ENCODE data around the gene HEXD.

DNA sequence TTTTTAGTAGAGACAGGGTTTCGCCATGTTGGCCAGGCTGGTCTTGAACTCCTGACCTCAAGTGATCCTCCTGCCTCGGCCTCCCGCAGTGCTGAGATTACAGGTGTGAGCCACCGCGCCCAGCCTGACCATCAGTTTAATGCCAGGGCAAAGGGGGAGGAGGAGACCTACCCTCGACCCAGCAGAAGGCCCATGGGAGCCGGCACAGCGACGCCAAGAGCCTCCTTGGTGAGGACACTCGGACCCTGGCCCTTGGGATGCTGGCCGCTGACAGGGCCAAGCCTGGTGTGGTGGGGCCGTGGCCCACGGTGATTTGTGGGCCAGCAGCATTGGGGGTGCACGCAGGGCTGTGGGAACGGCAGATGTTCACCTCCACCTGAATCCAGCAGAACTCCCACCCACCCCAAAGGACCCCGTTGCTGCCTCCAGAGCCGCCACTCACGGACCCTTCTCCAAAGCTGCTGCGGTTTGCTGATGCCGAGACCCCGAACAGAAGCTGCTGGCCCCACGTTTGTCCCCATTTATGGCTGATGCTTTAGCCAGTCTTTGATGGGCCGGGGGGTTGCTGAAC lies 26.6 kb upstream of the HEXD start:
- TF ChIP-seq POLR2A (IDR thresholded peaks at IDR 0.05) = no peak
- TF ChIP-seq, protein P1, sequence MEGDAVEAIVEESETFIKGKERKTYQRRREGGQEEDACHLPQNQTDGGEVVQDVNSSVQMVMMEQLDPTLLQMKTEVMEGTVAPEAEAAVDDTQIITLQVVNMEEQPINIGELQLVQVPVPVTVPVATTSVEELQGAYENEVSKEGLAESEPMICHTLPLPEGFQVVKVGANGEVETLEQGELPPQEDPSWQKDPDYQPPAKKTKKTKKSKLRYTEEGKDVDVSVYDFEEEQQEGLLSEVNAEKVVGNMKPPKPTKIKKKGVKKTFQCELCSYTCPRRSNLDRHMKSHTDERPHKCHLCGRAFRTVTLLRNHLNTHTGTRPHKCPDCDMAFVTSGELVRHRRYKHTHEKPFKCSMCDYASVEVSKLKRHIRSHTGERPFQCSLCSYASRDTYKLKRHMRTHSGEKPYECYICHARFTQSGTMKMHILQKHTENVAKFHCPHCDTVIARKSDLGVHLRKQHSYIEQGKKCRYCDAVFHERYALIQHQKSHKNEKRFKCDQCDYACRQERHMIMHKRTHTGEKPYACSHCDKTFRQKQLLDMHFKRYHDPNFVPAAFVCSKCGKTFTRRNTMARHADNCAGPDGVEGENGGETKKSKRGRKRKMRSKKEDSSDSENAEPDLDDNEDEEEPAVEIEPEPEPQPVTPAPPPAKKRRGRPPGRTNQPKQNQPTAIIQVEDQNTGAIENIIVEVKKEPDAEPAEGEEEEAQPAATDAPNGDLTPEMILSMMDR (IDR thresholded peaks at IDR 0.05) = no peak
- no peak for TF ChIP-seq POLR2AphosphoS5 (IDR thresholded peaks at IDR 0.05)

Data from upper lobe of left lung (tissue), 4 donors.